OCI-LY7 (cell line): Measurements from ENCODE around the gene EEF1AKMT2. TPM values are rescaled to one million over a fixed set of nuclear protein-coding genes. Genes with fewer than 3 reads are reported as not detected.
A peak's percentile ranks its signal among the peaks of the same experiment; 100 is the strongest.

ENCODE experiments used
- BruUV-seq: library from RNA; stranded (reverse); fragments of 400-500 nt; replicated peaks from 2 replicates; lab custom pipeline; 2021; lab: Mats Ljungman, UMichigan
- CTCF ChIA-PET: fragments of 300-600 bp; sonication (Branson Sonifier 250); formaldehyde crosslinking; loops from one replicate; lab custom pipeline; 2022; ENCODE audit warnings: antibody characterized with exemption; ENCODE audit not compliant: unreplicated experiment; lab: Charles Lee
- POLR2A ChIA-PET: fragments of 300-600 bp; sonication (Branson Sonifier 250); formaldehyde crosslinking; loops from one replicate; lab custom pipeline; 2022; ENCODE audit warnings: antibody characterized with exemption; lab: Charles Lee
- DNase-seq: peaks from one replicate; pipeline ENCODE4 v3.0.0-alpha.2; 2015; ENCODE audit warnings: low spot score
- H2AFZ ChIP-seq: fragments of 200-600 bp; sonication (generic), shearing (Covaris generic); 2 replicates; pipeline ENCODE4 v1.6.1; 2014; ENCODE audit warnings: mild to moderate bottlenecking, antibody characterized with exemption, low read length, moderate library complexity
- H3K27ac ChIP-seq: fragments of 200-600 bp; sonication (generic); 2 replicates; pipeline ENCODE4 v1.5.1; 2014; ENCODE audit warnings: mixed run types, low read depth, mild to moderate bottlenecking, moderate library complexity, low read length, inconsistent platforms; ENCODE audit not compliant: poor library complexity, severe bottlenecking
- H3K36me3 ChIP-seq: fragments of 200-600 bp; sonication (generic); 2 replicates; pipeline ENCODE4 v1.6.1; 2014; ENCODE audit warnings: mild to moderate bottlenecking, antibody characterized with exemption, low read length, moderate library complexity, mixed read lengths; ENCODE audit not compliant: insufficient read depth
- H3K4me1 ChIP-seq: fragments of 200-600 bp; sonication (generic); 2 replicates; pipeline ENCODE4 v1.5.1; 2014; ENCODE audit warnings: mild to moderate bottlenecking, low read length; ENCODE audit not compliant: insufficient read depth, poor library complexity, severe bottlenecking
- H3K4me2 ChIP-seq: fragments of 200-600 bp; sonication (generic); 2 replicates; pipeline ENCODE4 v1.6.1; 2014; ENCODE audit warnings: mild to moderate bottlenecking, low read length
- H3K4me3 ChIP-seq: fragments of 200-600 bp; sonication (generic); 2 replicates; pipeline ENCODE4 v1.5.1; 2014; ENCODE audit warnings: mild to moderate bottlenecking, low read depth, low read length; ENCODE audit not compliant: poor library complexity, severe bottlenecking
- H3K79me2 ChIP-seq: fragments of 200-600 bp; sonication (generic); 2 replicates; pipeline ENCODE4 v1.6.1; 2016; ENCODE audit warnings: low read depth, mild to moderate bottlenecking, low read length, moderate library complexity, mixed read lengths; ENCODE audit not compliant: insufficient read depth
- H3K9me2 ChIP-seq: fragments of 200-600 bp; sonication (generic); 2 replicates; pipeline ENCODE4 v1.6.1; 2016; ENCODE audit warnings: mild to moderate bottlenecking, low read length, mixed read lengths; ENCODE audit not compliant: insufficient read depth
- H3K9me3 ChIP-seq: fragments of 200-600 bp; sonication (generic); 2 replicates; pipeline ENCODE4 v1.6.1; 2014; ENCODE audit warnings: mild to moderate bottlenecking, mixed run types, low read length, mixed read lengths
- H4K20me1 ChIP-seq: fragments of 200-600 bp; sonication (generic); 2 replicates; pipeline ENCODE4 v1.6.1; 2014; ENCODE audit warnings: mild to moderate bottlenecking, antibody characterized with exemption, low read length, moderate library complexity, mixed read lengths; ENCODE audit not compliant: insufficient read depth
- EZH2phosphoT487 ChIP-seq: fragments of 200-600 bp; sonication (generic); IDR thresholded peaks from 2 replicates; pipeline ENCODE4 v1.6.1; 2018; ENCODE audit warnings: low read depth, borderline replicate concordance, mild to moderate bottlenecking, mixed run types, antibody characterized with exemption, low read length, moderate library complexity, mixed read lengths
- intact Hi-C: fragments of 100-400 bp; cut with micrococcal nuclease; formaldehyde crosslinking; loops from one replicate; pipeline ENCODE4 v1.10.0; 2022; ENCODE audit not compliant: unreplicated experiment
- total RNA-seq, 2 experiments: library from RNA; depleted of rRNA in 1 of 2; stranded (reverse); fragments of >200 nt in 1 of 2; shearing (Covaris generic) in 1 of 2; gene quantifications; 2 replicates each; pipeline ENCODE4 v1.2.3, GENCODE V29; 2014 to 2022
- TF ChIP-seq, protein P1 (sequence below): fragments of 200-600 bp; sonication (generic); conservative IDR thresholded peaks from 2 replicates; pipeline ENCODE4 v1.5.1; 2014; ENCODE audit warnings: mild to moderate bottlenecking, antibody characterized with exemption, low read length, moderate library complexity, mixed read lengths

EEF1AKMT2 gene
- total RNA-seq, 2 experiments from 2014 or later = 32.4 to 37.7 TPM

DNA sequence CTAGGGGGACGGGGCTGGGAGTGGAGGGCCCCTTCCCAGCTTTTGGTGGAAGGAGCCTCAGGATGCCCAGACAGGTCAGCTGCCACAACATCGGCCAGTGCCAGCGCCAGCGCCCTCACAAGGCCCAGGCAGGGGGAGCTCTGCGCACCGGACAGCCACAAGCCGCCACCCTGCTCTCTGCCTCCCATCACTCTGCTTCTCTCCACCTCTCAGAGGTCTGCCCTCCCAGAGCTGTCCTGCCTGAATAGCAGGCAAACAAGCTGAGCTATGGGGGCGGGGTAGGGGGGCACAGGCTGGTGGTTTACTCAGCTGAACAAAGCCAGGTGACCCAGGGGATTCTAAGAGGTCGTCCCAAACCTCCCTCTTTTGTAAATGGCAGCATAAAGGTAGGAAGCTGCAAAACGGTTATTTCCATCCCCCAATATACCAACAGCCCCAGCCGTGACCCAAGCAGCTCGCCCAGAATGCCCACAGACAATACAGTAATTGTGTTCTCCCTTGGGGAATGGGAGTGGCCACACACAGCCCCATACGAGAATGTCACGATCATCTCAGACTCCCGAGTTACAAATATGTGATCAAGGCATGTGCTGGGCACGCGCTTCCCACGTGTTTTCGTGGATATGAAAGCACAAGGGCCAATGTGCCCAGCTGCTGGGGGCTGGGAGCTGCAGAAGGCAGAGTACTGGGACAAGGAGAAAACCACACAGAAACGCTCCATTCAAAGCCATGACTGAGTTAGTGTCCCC lies 67.2 kb downstream of the EEF1AKMT2 start:
- Histone ChIP-seq H3K4me1 (peaks cover 79% of the 10 kb centered on the region), H3K36me3 (peaks cover 69% of the 10 kb centered on the region), H3K27ac (peak overlapping the region; percentile 37), H3K9me2 (no peaks in the 10 kb centered on the region), H3K79me2 (peaks cover 96% of the 10 kb centered on the region), H2AFZ (no peak overlapping the region), H3K9me3 (no peaks in the 10 kb centered on the region), H3K4me3 (no peak overlapping the region), H3K4me2 (peak overlapping the region; percentile 48), H4K20me1 (peaks cover 47% of the 10 kb centered on the region)
- POLR2A ChIA-PET = interaction anchor here (0.6 to 1.3 kb wide), 7 partner anchors 9 to 186 kb away, joined by 3 to 5 read pairs (median 3); no protein-coding TSS in a partner anchor
- intact Hi-C loops = no loop called here
- CTCF ChIA-PET = no interaction called here
- BruUV-seq = no TSS peak
- no peak for TF ChIP-seq EZH2phosphoT487
- TF ChIP-seq, protein P1, sequence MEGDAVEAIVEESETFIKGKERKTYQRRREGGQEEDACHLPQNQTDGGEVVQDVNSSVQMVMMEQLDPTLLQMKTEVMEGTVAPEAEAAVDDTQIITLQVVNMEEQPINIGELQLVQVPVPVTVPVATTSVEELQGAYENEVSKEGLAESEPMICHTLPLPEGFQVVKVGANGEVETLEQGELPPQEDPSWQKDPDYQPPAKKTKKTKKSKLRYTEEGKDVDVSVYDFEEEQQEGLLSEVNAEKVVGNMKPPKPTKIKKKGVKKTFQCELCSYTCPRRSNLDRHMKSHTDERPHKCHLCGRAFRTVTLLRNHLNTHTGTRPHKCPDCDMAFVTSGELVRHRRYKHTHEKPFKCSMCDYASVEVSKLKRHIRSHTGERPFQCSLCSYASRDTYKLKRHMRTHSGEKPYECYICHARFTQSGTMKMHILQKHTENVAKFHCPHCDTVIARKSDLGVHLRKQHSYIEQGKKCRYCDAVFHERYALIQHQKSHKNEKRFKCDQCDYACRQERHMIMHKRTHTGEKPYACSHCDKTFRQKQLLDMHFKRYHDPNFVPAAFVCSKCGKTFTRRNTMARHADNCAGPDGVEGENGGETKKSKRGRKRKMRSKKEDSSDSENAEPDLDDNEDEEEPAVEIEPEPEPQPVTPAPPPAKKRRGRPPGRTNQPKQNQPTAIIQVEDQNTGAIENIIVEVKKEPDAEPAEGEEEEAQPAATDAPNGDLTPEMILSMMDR = no peak
- DNase-seq = no peak

DNA sequence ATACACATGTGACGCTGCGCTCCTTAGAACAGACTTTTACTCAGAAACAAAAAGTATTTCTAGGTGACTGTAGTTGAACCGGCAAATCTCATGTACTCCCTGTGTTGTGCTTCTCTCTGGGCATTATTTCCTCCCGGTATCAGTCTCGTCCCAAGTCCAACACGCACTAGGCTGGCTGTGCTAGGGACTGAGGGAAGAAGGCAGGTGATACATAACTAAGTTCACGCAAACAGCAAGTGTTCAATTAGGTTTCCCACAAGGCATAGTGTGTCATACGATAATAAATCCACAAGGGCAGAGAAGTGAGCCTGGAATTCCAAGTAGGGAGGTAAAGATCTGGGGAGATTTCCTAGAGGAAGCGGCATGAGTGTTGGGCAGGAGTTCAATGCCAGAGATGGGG lies 67.9 kb downstream of the EEF1AKMT2 start:
- DNase-seq = no peak
- peaks cover 96% of the 10 kb centered on the region for H3K79me2 ChIP-seq
- TF ChIP-seq, protein P1 = no peak
- TF ChIP-seq EZH2phosphoT487 = no peak
- ChIA-PET POLR2A (interaction anchor here (1.1 kb wide), 2 partner anchors 9 to 17 kb away, joined by 4 to 5 read pairs; no protein-coding TSS in a partner anchor), CTCF (no interaction called here)
- peak overlapping the region; percentile 48; the same call in 1 of the 2 replicates for H3K4me2 ChIP-seq
- peaks cover 40% of the 10 kb centered on the region for H4K20me1 ChIP-seq
- intact Hi-C loops = no loop called here
- H3K9me3 ChIP-seq = no peaks in the 10 kb centered on the region
- peaks cover 79% of the 10 kb centered on the region for H3K4me1 ChIP-seq
- no TSS peak for BruUV-seq
- no peak overlapping the region for H2AFZ ChIP-seq
- H3K9me2 ChIP-seq = no peaks in the 10 kb centered on the region
- H3K27ac ChIP-seq = peak overlapping the region; percentile 26
- H3K36me3 ChIP-seq = peaks cover 64% of the 10 kb centered on the region
- no peak overlapping the region for H3K4me3 ChIP-seq
